Measurements from ENCODE around the gene OBI1. TPM values are rescaled to one million over a fixed set of nuclear protein-coding genes. Genes with fewer than 3 reads are reported as not detected.

Gene OBI1
- total and polyA plus RNA-seq, 3 experiments from 2014 or later, result 12.6 to 20.9 (median 20.6) TPM

DNA sequence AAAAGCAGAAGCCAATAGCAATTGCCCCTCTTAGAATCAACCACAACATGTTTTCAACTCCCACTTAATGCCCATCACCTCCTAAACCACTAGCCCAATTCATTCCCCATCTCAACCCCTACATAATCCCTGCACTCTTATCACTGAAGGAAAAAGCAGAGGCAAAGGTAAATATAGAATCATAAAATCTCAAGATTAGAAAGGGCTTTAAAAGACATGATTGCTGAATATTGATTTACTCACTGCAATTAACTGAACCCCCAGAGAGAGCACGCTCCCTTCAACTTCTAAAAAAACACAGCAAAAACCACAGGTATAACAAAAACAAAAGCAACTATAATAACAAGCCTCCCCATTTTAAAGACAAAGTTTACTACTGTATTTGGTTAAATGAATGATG lies 40.5 kb downstream of the OBI1 start:
- no peaks in the 10 kb centered on the region for H3K9me3 Mint-ChIP-seq
- CTCF ChIA-PET, result no interaction called here
- POLR2A ChIA-PET, result no interaction called here
- H3K9me3 ChIP-seq (ENCODE audit: low read length), result no peaks in the 10 kb centered on the region
- no peak overlapping the region for H3K27ac ChIP-seq (ENCODE audit: low read depth, low read length)
- H3K27me3 Mint-ChIP-seq, result peaks cover 0 to 3% of the 10 kb centered on the region in 2 donors
- peaks cover 37 to 68% (median 43%) of the 10 kb centered on the region in 3 donors for H3K36me3 Mint-ChIP-seq
- H3K4me1 Mint-ChIP-seq, result peaks cover 0 to 3% (median 0%) of the 10 kb centered on the region in 3 donors
- no peak for DNase-seq
- no peak overlapping the region for H3K4me3 ChIP-seq (ENCODE audit: low read length)
- peaks cover 6% of the 10 kb centered on the region for H3K36me3 ChIP-seq (ENCODE audit: insufficient read depth, low read length)
- H3K4me3 Mint-ChIP-seq, result no peak overlapping the region
- H3K27me3 ChIP-seq (ENCODE audit: insufficient read depth, low read length, poor library complexity, severe bottlenecking), result no peaks in the 10 kb centered on the region
- no peaks in the 10 kb centered on the region for H3K4me1 ChIP-seq (ENCODE audit: insufficient read depth, low read length)
- peak overlapping the region in 2 of 8 donors; percentile 27 to 29 for H3K27ac Mint-ChIP-seq

- peaks cover 38% of the 10 kb centered on the region for H3K27me3 ChIP-seq (ENCODE audit: insufficient read depth, low read length, poor library complexity, severe bottlenecking)
- POLR2A ChIA-PET, result no interaction called here
- peaks cover 14 to 20% (median 16%) of the 10 kb centered on the region in 3 donors for H3K36me3 Mint-ChIP-seq
Measured at GRCh38 chr13:78611040-78611439, 47.9 kb downstream of the OBI1 start.

DNA sequence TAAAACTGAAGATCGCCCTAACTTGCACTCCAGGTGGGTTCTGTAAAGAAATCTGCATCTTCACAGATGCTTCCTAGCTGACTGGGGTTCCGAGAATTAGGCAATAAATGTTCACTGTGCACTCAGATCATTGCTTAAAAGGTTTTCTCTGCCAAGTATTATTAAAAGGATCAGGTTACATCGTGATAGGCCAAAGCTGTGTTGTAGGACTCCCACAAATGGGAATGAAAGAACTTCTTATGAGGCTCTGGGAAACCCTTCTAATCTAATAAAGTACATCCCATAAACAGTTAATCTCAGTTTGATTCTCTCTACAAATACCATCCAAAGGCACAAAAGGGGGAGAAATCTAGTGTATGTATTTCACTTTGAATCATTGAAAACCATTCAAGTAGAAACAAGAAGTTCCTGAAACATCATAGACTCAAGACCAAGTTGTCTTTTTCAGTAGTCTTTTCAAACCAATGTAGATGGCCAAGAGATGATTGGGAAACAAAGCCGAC lies 48.5 kb downstream of the OBI1 start:
- Histone ChIP-seq H3K4me3 (ENCODE audit: low read length) (no peak overlapping the region), H3K36me3 (ENCODE audit: insufficient read depth, low read length) (no peaks in the 10 kb centered on the region), H3K4me1 (ENCODE audit: insufficient read depth, low read length) (peaks cover 19% of the 10 kb centered on the region), H3K27me3 (ENCODE audit: insufficient read depth, low read length, poor library complexity, severe bottlenecking) (peaks cover 43% of the 10 kb centered on the region), H3K27ac (ENCODE audit: low read depth, low read length) (no peak overlapping the region), H3K9me3 (ENCODE audit: low read length) (no peaks in the 10 kb centered on the region)
- H3K4me1 Mint-ChIP-seq, result peaks cover 24 to 41% (median 36%) of the 10 kb centered on the region in 3 donors
- CTCF ChIA-PET, result no interaction called here
- no peaks in the 10 kb centered on the region for H3K9me3 Mint-ChIP-seq
- DNase-seq, result no peak
- peak overlapping the region in 2 of 7 donors; percentile 22 to 68 for H3K4me3 Mint-ChIP-seq
- peaks cover 8 to 14% (median 10%) of the 10 kb centered on the region in 3 donors for H3K36me3 Mint-ChIP-seq
- H3K27me3 Mint-ChIP-seq, result peaks cover 49 to 51% of the 10 kb centered on the region in 2 donors
- no peak overlapping the region for H3K27ac Mint-ChIP-seq
- POLR2A ChIA-PET, result no interaction called here

More at GRCh38 chr13:78611040-78611439, 47.9 kb downstream of the OBI1 start:
- no peaks in the 10 kb centered on the region for H3K9me3 Mint-ChIP-seq
- H3K27ac Mint-ChIP-seq, result no peak overlapping the region
- peaks cover 24 to 41% (median 36%) of the 10 kb centered on the region in 3 donors for H3K4me1 Mint-ChIP-seq
- Histone ChIP-seq H3K9me3 (ENCODE audit: low read length) (no peaks in the 10 kb centered on the region), H3K36me3 (ENCODE audit: insufficient read depth, low read length) (no peaks in the 10 kb centered on the region), H3K4me1 (ENCODE audit: insufficient read depth, low read length) (peaks cover 19% of the 10 kb centered on the region), H3K4me3 (ENCODE audit: low read length) (no peak overlapping the region), H3K27ac (ENCODE audit: low read depth, low read length) (no peak overlapping the region)
- H3K4me3 Mint-ChIP-seq, result no peak overlapping the region
- DNase-seq, result no peak
- CTCF ChIA-PET, result no interaction called here
- H3K27me3 Mint-ChIP-seq, result peaks cover 43 to 45% of the 10 kb centered on the region in 2 donors

- CTCF ChIA-PET, result no interaction called here
- peaks cover 3 to 6% (median 3%) of the 10 kb centered on the region in 3 donors for H3K36me3 Mint-ChIP-seq
- H3K27ac Mint-ChIP-seq, result no peak overlapping the region
- Histone ChIP-seq H3K9me3 (ENCODE audit: low read length) (no peaks in the 10 kb centered on the region), H3K4me3 (ENCODE audit: low read length) (peak overlapping the region; percentile 33), H3K27me3 (ENCODE audit: insufficient read depth, low read length, poor library complexity, severe bottlenecking) (peaks cover 51% of the 10 kb centered on the region), H3K4me1 (ENCODE audit: insufficient read depth, low read length) (peaks cover 19% of the 10 kb centered on the region), H3K36me3 (ENCODE audit: insufficient read depth, low read length) (no peaks in the 10 kb centered on the region), H3K27ac (ENCODE audit: low read depth, low read length) (no peak overlapping the region)
- DNase-seq, result no peak
- H3K9me3 Mint-ChIP-seq, result no peaks in the 10 kb centered on the region
- H3K27me3 Mint-ChIP-seq, result peaks cover 57% of the 10 kb centered on the region in 2 donors
- POLR2A ChIA-PET, result no interaction called here
- peak overlapping the region; percentile 68 to 88 (median 78) for H3K4me3 Mint-ChIP-seq
- peaks cover 24 to 41% (median 36%) of the 10 kb centered on the region in 3 donors for H3K4me1 Mint-ChIP-seq
Measured at GRCh38 chr13:78609464-78610205, 49.3 kb downstream of the OBI1 start.

- Histone ChIP-seq H3K4me3 (ENCODE audit: low read length) (peak overlapping the region; percentile 33), H3K36me3 (ENCODE audit: insufficient read depth, low read length) (no peaks in the 10 kb centered on the region), H3K4me1 (ENCODE audit: insufficient read depth, low read length) (peaks cover 20% of the 10 kb centered on the region), H3K27ac (ENCODE audit: low read depth, low read length) (no peak overlapping the region), H3K9me3 (ENCODE audit: low read length) (no peaks in the 10 kb centered on the region), H3K27me3 (ENCODE audit: insufficient read depth, low read length, poor library complexity, severe bottlenecking) (peaks cover 58% of the 10 kb centered on the region)
- ChIA-PET CTCF (no interaction called here), POLR2A (no interaction called here)
- Mint-ChIP-seq H3K36me3 (no peaks in the 10 kb centered on the region), H3K4me1 (peaks cover 28 to 47% (median 43%) of the 10 kb centered on the region in 3 donors), H3K4me3 (peak overlapping the region; percentile 42 to 88 (median 78)), H3K27me3 (peaks cover 63 to 65% of the 10 kb centered on the region in 2 donors), H3K27ac (peak overlapping the region in 1 of 8 donors; percentile 48), H3K9me3 (no peaks in the 10 kb centered on the region)
- no peak for DNase-seq
Measured at GRCh38 chr13:78608688-78609463, 50.1 kb downstream of the OBI1 start.

GRCh38 chr13:78608252-78608687 lies 50.7 kb downstream of the OBI1 start:
- Mint-ChIP-seq H3K27me3 (peaks cover 68 to 69% of the 10 kb centered on the region in 2 donors), H3K4me1 (peaks cover 33 to 53% (median 47%) of the 10 kb centered on the region in 3 donors), H3K4me3 (peak overlapping the region; percentile 67 to 81 (median 76)), H3K9me3 (no peaks in the 10 kb centered on the region), H3K36me3 (no peaks in the 10 kb centered on the region), H3K27ac (peak overlapping the region in 1 of 8 donors; percentile 48)
- H3K27ac ChIP-seq (ENCODE audit: low read depth, low read length), result no peak overlapping the region
- H3K27me3 ChIP-seq (ENCODE audit: insufficient read depth, low read length, poor library complexity, severe bottlenecking), result peaks cover 63% of the 10 kb centered on the region
- H3K4me3 ChIP-seq (ENCODE audit: low read length), result peak overlapping the region; percentile 33
- peaks cover 25% of the 10 kb centered on the region for H3K4me1 ChIP-seq (ENCODE audit: insufficient read depth, low read length)
- no peaks in the 10 kb centered on the region for H3K9me3 ChIP-seq (ENCODE audit: low read length)
- H3K36me3 ChIP-seq (ENCODE audit: insufficient read depth, low read length), result no peaks in the 10 kb centered on the region
- no peak for DNase-seq
- CTCF ChIA-PET, result no interaction called here
- POLR2A ChIA-PET, result no interaction called here

DNA sequence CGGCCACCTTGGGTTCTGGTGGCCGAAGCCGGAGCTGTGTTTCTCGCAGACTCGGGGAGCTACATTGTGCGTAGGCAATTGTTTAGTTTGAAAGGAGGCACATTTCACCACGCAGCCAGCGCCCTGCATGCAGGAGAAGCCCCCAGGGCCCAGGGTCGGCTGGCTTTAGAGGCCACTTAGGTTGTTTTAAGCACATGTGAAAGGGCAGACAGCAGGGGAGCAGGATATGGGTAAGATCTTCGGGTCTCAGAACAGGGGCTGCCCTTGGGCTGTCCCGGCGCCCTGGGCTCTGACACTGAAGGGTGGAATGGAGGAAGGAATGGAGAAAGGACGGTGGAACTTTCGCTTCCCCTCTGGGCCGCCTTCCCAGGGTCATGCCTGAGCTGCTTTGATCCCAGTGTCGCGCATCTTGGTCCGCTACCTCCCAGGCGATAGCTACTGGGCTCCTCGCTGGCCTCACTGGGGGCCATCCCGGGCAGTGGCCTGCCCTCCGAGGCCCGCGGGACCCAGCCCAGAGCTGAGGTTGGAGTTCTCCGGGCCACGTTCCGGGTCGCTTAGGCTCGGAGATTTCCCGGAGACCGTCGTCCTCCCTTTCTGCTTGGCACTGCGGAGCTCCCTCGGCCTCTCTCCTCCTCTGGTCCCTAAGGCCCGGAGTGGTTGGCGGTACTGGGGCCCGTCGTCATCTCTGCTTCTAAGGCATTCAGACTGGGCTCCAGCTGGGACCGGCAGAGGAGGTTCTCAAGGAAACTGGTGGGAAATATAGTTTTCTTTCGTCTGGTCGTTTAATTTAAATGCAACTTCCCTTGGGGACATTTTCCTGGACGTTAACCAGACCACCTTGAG lies 51.3 kb downstream of the OBI1 start:
- Histone ChIP-seq H3K4me1 (ENCODE audit: insufficient read depth, low read length) (peaks cover 31% of the 10 kb centered on the region), H3K4me3 (ENCODE audit: low read length) (no peak overlapping the region), H3K27me3 (ENCODE audit: insufficient read depth, low read length, poor library complexity, severe bottlenecking) (peaks cover 70% of the 10 kb centered on the region), H3K27ac (ENCODE audit: low read depth, low read length) (no peak overlapping the region), H3K9me3 (ENCODE audit: low read length) (no peaks in the 10 kb centered on the region), H3K36me3 (ENCODE audit: insufficient read depth, low read length) (no peaks in the 10 kb centered on the region)
- CTCF ChIA-PET, result interaction anchor here (1.4 kb wide), 1 partner anchor 11 kb away, joined by 4 read pairs; no protein-coding TSS in a partner anchor
- H3K4me1 Mint-ChIP-seq, result peaks cover 35 to 57% (median 50%) of the 10 kb centered on the region in 3 donors
- peak overlapping the region in 6 of 7 donors; percentile 67 to 81 (median 77) for H3K4me3 Mint-ChIP-seq
- H3K27me3 Mint-ChIP-seq, result peaks cover 72 to 74% of the 10 kb centered on the region in 2 donors
- no peaks in the 10 kb centered on the region for H3K36me3 Mint-ChIP-seq
- POLR2A ChIA-PET, result no interaction called here
- H3K27ac Mint-ChIP-seq, result peak overlapping the region in 1 of 8 donors; percentile 48
- no peak for DNase-seq
- peaks cover 0 to 2% (median 0%) of the 10 kb centered on the region in 5 donors for H3K9me3 Mint-ChIP-seq
